ENCODE results near the gene VPS37D.
"Not testable (repeated sequence)": the region's sequence is repeated elsewhere in the genome, so short reads cannot be mapped to it uniquely, and the experiment has no call there.

Gene VPS37D

GRCh38 chr7:73667344-73668102 lies at the start of gene VPS37D:
TSS of gene VPS37D (plus strand) at chr7:73667831. CDS start at chr7:73667959, 128 bp downstream.
- DNase-seq (ENCODE audit: low spot score), result peak; percentile 88

- DNase-seq (ENCODE audit: low spot score), result no peak
Measured at GRCh38 chr7:73618538-73618937, 49.1 kb upstream of the VPS37D start.

GRCh38 chr7:73619394-73619793 lies 48.2 kb upstream of the VPS37D start:
- not testable (repeated sequence) for DNase-seq (ENCODE audit: low spot score)

GRCh38 chr7:73621168-73622063 lies 46.2 kb upstream of the VPS37D start:
- DNase-seq (ENCODE audit: low spot score), result no peak

GRCh38 chr7:73622527-73622908 lies 45.1 kb upstream of the VPS37D start:
- no peak for DNase-seq (ENCODE audit: low spot score)

GRCh38 chr7:73622909-73623797 lies 44.5 kb upstream of the VPS37D start:
- no peak for DNase-seq (ENCODE audit: low spot score)

- DNase-seq (ENCODE audit: low spot score), result peak; percentile 73
Measured at GRCh38 chr7:73623798-73624668, 43.6 kb upstream of the VPS37D start, which contains the start of gene MLXIPL. TSS of gene MLXIPL (minus strand) at chr7:73624522. CDS start at chr7:73624492, 30 bp downstream.

- no peak for DNase-seq (ENCODE audit: low spot score)
Measured at GRCh38 chr7:73624669-73625001, 43.0 kb upstream of the VPS37D start.

GRCh38 chr7:73625276-73625675 lies 42.4 kb upstream of the VPS37D start:
- no peak for DNase-seq (ENCODE audit: low spot score)

- DNase-seq (ENCODE audit: low spot score), result no peak
Measured at GRCh38 chr7:73626814-73627213, 40.8 kb upstream of the VPS37D start.

- no peak for DNase-seq (ENCODE audit: low spot score)
Measured at GRCh38 chr7:73628504-73628903, 39.1 kb upstream of the VPS37D start.

GRCh38 chr7:73631558-73631957 lies 36.1 kb upstream of the VPS37D start:
- no peak for DNase-seq (ENCODE audit: low spot score)

- DNase-seq (ENCODE audit: low spot score), result no peak
Measured at GRCh38 chr7:73633323-73633722, 34.3 kb upstream of the VPS37D start.

- no peak for DNase-seq (ENCODE audit: low spot score)
Measured at GRCh38 chr7:73633844-73634243, 33.8 kb upstream of the VPS37D start.

- no peak for DNase-seq (ENCODE audit: low spot score)
Measured at GRCh38 chr7:73635428-73636200, 32.0 kb upstream of the VPS37D start.

- DNase-seq (ENCODE audit: low spot score), result no peak
Measured at GRCh38 chr7:73638911-73639310, 28.7 kb upstream of the VPS37D start.

GRCh38 chr7:73642834-73643233 lies 24.8 kb upstream of the VPS37D start:
- DNase-seq (ENCODE audit: low spot score), result no peak

GRCh38 chr7:73644688-73645286 lies 22.8 kb upstream of the VPS37D start:
- DNase-seq (ENCODE audit: low spot score), result no peak

- no peak for DNase-seq (ENCODE audit: low spot score)
Measured at GRCh38 chr7:73645643-73646174, 21.9 kb upstream of the VPS37D start.
